Measurements from ENCODE around the gene BSPRY. TPM values are rescaled to one million over a fixed set of nuclear protein-coding genes. Genes with fewer than 3 reads are reported as not detected.

BSPRY gene
- total and polyA plus RNA-seq, 2 of the 13 experiments (the other 11 are each of a cell fraction or from before 2014, with no cell fraction given), result 0.09 to 0.26 TPM

GRCh38 chr9:113395000-113395861, 45.9 kb downstream of the BSPRY start (continued):
- TF ChIP-seq KMT2A (CRISPR knock-in tag; IDR thresholded peaks at IDR 0.05) (no peak), KDM2A (CRISPR knock-in tag; IDR thresholded peaks at IDR 0.05; ENCODE audit: borderline replicate concordance, low read depth) (peak; percentile 61; the same call in 1 of the 2 replicates), LRRFIP1 (CRISPR knock-in tag; conservative IDR thresholded peaks at IDR 0.05) (no peak), ZSCAN9 (CRISPR knock-in tag; IDR thresholded peaks at IDR 0.05; ENCODE audit: borderline replicate concordance) (peak; percentile 84), ZNF550 (CRISPR knock-in tag; IDR thresholded peaks at IDR 0.05; ENCODE audit: borderline replicate concordance) (no peak), ELF4 (CRISPR knock-in tag; IDR thresholded peaks at IDR 0.05; ENCODE audit: borderline replicate concordance) (no peak), ZBTB4 (CRISPR knock-in tag; IDR thresholded peaks at IDR 0.05; ENCODE audit: borderline replicate concordance) (peak; percentile 49; the same call in 1 of the 2 replicates), ZNF510 (CRISPR knock-in tag; IDR thresholded peaks at IDR 0.05; ENCODE audit: low read depth) (no peak), SNAPC2 (CRISPR knock-in tag; IDR thresholded peaks at IDR 0.05) (no peak; the same call in 1 of the 2 replicates), ZMYM4 (CRISPR knock-in tag; IDR thresholded peaks at IDR 0.05) (peak; percentile 71), REST (IDR thresholded peaks at IDR 0.05; ENCODE audit: borderline replicate concordance in 1 of 2, low read depth in 1 of 2, low read length in 2 of 2) (no peak)
- TF ChIP-seq, protein P1, sequence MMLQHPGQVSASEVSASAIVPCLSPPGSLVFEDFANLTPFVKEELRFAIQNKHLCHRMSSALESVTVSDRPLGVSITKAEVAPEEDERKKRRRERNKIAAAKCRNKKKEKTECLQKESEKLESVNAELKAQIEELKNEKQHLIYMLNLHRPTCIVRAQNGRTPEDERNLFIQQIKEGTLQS (CRISPR knock-in tag; IDR thresholded peaks at IDR 0.05), result peak; percentile 61; the same call in 1 of the 2 replicates
- TF ChIP-seq, protein P2, sequence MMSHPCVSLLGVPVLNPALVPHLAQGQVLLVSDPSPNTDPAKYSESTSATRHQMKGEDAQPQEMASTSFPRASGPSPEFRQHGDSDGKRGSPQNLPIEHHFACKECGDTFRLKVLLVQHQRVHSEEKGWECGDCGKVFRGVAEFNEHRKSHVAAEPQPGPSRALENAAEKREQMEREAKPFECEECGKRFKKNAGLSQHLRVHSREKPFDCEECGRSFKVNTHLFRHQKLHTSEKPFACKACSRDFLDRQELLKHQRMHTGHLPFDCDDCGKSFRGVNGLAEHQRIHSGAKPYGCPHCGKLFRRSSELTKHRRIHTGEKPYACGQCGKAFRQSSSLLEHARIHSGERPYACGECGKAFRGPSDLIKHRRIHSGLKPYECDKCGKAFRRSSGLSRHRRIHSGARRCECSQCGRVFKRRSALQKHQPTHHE (CRISPR knock-in tag; IDR thresholded peaks at IDR 0.05; ENCODE audit: borderline replicate concordance), result no peak
- TF ChIP-seq, protein P3, sequence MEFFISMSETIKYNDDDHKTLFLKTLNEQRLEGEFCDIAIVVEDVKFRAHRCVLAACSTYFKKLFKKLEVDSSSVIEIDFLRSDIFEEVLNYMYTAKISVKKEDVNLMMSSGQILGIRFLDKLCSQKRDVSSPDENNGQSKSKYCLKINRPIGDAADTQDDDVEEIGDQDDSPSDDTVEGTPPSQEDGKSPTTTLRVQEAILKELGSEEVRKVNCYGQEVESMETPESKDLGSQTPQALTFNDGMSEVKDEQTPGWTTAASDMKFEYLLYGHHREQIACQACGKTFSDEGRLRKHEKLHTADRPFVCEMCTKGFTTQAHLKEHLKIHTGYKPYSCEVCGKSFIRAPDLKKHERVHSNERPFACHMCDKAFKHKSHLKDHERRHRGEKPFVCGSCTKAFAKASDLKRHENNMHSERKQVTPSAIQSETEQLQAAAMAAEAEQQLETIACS (CRISPR knock-in tag; IDR thresholded peaks at IDR 0.05), result no peak
